ENCODE data around the gene SLC12A5. TPM values are rescaled to one million over a fixed set of nuclear protein-coding genes. Genes with fewer than 3 reads are reported as not detected.

SLC12A5 gene
- total and polyA plus RNA-seq, 9 of the 15 experiments (the other 6 are each of a cell fraction or from before 2014, with no cell fraction given): 0.36 to 7.5 (median 2.1) TPM

DNA sequence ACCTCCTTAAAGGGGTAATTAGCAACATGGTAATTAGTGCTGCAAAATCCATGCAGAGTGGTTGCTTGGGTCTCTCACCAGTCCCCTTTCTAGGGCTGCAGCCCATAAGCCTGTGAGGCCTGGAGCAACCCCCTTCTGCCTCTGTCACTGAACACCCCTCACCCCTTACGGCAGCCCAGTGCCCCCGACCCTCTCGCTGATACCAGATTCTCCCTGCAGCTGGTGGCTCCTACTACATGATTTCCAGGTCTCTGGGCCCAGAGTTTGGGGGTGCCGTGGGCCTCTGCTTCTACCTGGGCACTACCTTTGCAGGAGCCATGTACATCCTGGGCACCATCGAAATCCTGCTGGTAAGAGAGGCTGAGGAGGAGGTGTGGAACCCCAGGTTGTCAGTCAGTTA, 8.0 kb downstream of the SLC12A5 start:
- H3K9ac ChIP-seq (ENCODE audit: insufficient read depth in 1 of 2, low read depth in 2 of 2, low read length in 2 of 2): no peak overlapping the region
- no peaks in the 10 kb centered on the region for H3K9me1 ChIP-seq (ENCODE audit: control insufficient read depth, insufficient read depth, low read length)
- ATAC-seq: no peak
- no peak for FAIRE-seq
- CTCF ChIA-PET (ENCODE audit: low intra/inter-chr PET ratio): no interaction called here
- no peak overlapping the region for H2AFZ ChIP-seq (ENCODE audit: low read depth, low read length)
- H3K79me2 ChIP-seq (ENCODE audit: control insufficient read depth, insufficient read depth, low read length): no peaks in the 10 kb centered on the region
- 0% methylated on average over 5 of the region's 5 CpGs for WGBS (ENCODE audit: insufficient coverage, low coverage, missing lambda C conversion rate)
- intact Hi-C loops (cut with micrococcal nuclease): no loop called here
- no peak for TF ChIP-seq MXD1 (CRISPR knock-in tag; IDR thresholded peaks at IDR 0.05; ENCODE audit: borderline replicate concordance, poor library complexity, severe bottlenecking)
- TF ChIP-seq SIX5 (IDR thresholded peaks at IDR 0.05; ENCODE audit: borderline replicate concordance in 1 of 2, insufficient read depth in 1 of 2, low read depth in 1 of 2, low read length in 2 of 2): no peak
- TF ChIP-seq ZNF165 (CRISPR knock-in tag; IDR thresholded peaks at IDR 0.05; ENCODE audit: borderline replicate concordance): no peak
- TF ChIP-seq TCF7 (IDR thresholded peaks at IDR 0.05; ENCODE audit: borderline replicate concordance): no peak
- no peak for TF ChIP-seq DACH1 (IDR thresholded peaks at IDR 0.05; ENCODE audit: partially characterized antibody)
- TF ChIP-seq GATAD2A (IDR thresholded peaks at IDR 0.05): no peak
- TF ChIP-seq KDM2B (CRISPR knock-in tag; IDR thresholded peaks at IDR 0.05): no peak
- peaks cover 0 to 2% of the 10 kb centered on the region in 2 experiments; a peak in 1 of 5 replicates for H3K4me1 ChIP-seq (replicated peaks in 1 of 2; ENCODE audit: control insufficient read depth in 2 of 2, insufficient read depth in 2 of 2, low read length in 2 of 2)
- BruUV-seq (replicated peaks): no TSS peak
- in situ Hi-C loops (cut with MboI): no loop called here
- no peaks in the 10 kb centered on the region for H3K36me3 ChIP-seq (ENCODE audit: control insufficient read depth, insufficient read depth, low read length)
- DNase-seq (ENCODE audit: extremely low read depth in 1 of 4, low spot score in 3 of 4): no peak
- peaks cover 12 to 26% of the 10 kb centered on the region in 2 experiments for H3K27me3 ChIP-seq (ENCODE audit: control insufficient read depth in 2 of 2, insufficient read depth in 2 of 2, low read length in 2 of 2)
- peaks cover 15% of the 10 kb centered on the region for H4K20me1 ChIP-seq (replicated peaks; ENCODE audit: control insufficient read depth, insufficient read depth, low read length)
- no peak overlapping the region for H3K27ac ChIP-seq (ENCODE audit: extremely low read depth, low read depth, low read length)
- no peak overlapping the region for H3K4me3 ChIP-seq
- H3K4me2 ChIP-seq (ENCODE audit: insufficient read depth, low read length): no peak overlapping the region
- H3K9me3 ChIP-seq (replicated peaks; ENCODE audit: control insufficient read depth, insufficient read depth, low read depth, low read length): no peaks in the 10 kb centered on the region
- POLR2A ChIA-PET: interaction anchor here (1.0 kb wide), 1 partner anchor 11 kb away, joined by 3 read pairs; no protein-coding TSS in a partner anchor

Measured in K562 (cell line).